Fibroblast of mammary gland (primary cell): ENCODE results near the gene KCNA2.

ENCODE experiments used
- DNase-seq: peaks from one replicate; pipeline ENCODE4 v3.0.0-alpha.2; 2010; ENCODE audit warnings: low read depth
- H3K4me3 ChIP-seq: 2 replicates; pipeline ENCODE4 v1.5.1; 2011; ENCODE audit warnings: low read depth, mild to moderate bottlenecking, low read length, moderate library complexity; ENCODE audit not compliant: control insufficient read depth
- TF ChIP-seq, protein P1 (sequence below): conservative IDR thresholded peaks from 2 replicates; pipeline ENCODE4 v1.5.1; 2011; ENCODE audit warnings: low read depth, low read length, inconsistent platforms; ENCODE audit not compliant: control insufficient read depth, insufficient read depth

The KCNA2 gene

DNA sequence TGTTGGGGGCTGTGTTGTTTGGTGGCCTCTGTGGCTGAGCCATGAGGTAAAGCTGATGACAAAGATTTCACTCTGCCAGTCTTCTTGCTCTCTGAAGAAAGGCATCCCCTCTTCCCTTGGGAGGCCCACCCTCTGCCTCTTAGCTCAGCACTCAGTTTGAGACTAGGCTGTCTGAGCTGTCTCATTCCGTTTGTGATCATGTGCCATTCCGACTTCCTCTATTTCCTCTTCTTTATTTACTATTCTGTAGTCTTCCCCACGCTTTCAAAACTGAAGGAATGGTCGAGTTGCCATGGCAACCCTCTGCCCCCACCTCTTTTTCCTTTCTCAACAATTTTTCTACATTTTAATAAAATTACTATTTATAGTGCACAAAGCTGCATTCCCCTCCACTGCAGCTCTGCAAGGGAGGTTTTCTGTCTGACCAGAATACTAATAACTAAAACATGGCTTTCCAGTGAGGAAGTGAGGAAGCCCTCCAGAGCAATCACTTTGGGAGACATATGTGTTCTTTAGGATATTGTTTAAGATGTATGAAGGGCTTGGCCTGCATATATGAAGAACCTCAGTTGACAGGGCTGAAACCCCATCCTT is 37.8 kb upstream of the KCNA2 start:
- DNase-seq = no peak
- H3K4me3 ChIP-seq = no peak overlapping the region
- TF ChIP-seq, protein P1, sequence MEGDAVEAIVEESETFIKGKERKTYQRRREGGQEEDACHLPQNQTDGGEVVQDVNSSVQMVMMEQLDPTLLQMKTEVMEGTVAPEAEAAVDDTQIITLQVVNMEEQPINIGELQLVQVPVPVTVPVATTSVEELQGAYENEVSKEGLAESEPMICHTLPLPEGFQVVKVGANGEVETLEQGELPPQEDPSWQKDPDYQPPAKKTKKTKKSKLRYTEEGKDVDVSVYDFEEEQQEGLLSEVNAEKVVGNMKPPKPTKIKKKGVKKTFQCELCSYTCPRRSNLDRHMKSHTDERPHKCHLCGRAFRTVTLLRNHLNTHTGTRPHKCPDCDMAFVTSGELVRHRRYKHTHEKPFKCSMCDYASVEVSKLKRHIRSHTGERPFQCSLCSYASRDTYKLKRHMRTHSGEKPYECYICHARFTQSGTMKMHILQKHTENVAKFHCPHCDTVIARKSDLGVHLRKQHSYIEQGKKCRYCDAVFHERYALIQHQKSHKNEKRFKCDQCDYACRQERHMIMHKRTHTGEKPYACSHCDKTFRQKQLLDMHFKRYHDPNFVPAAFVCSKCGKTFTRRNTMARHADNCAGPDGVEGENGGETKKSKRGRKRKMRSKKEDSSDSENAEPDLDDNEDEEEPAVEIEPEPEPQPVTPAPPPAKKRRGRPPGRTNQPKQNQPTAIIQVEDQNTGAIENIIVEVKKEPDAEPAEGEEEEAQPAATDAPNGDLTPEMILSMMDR = no peak

DNA sequence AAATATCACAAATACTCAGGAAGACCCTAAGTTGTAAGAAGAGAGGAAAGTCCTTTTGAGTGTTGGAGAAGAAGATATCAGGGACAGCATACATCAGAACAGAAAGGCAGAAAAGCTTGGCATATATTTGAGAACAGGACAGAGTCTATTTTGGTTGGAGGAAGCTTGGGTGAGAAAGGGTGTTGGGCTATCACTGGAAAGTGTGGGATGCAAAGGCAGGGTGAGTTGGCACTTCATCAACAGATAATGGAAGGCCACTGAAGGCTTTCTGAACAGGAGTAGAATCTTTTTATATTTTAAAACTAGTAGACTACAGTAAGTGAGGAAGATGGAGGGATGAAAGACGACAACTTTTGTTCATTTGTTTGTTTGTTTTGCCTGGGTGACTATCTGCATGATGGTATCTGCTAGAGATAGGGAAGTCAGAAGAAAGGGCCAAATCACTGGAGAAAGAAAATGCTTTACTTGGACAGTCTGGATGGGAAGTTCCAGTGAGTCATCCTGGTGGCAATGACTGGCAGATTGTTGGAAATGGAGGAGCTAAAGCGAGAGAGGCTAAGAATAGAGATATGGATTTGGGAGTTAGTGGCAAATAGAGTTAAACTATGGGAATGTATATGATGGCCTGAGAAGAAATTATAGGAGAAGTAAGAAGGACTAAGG is 33.7 kb upstream of the KCNA2 start:
- TF ChIP-seq, protein P1 = no peak
- no peak overlapping the region for H3K4me3 ChIP-seq
- DNase-seq = peak; percentile 19

DNA sequence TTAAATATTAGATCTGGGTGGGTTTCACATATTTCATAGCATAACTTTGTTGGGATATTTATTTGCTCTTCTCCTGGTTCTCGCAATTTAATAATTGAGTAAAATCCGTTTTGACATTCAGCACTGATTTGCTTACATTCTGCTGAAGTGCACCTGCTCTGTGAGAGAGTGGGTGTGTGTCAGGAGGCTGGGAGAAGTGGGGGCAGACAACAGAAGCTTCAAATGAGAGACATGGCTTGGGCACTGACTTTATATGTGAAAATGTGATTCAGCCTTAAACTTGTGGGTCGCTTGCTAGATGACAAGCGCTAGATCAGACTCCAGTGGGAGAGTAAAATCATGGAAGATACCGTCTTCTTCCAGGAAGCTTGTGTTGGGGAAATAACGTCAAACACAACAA is 32.4 kb upstream of the KCNA2 start:
- DNase-seq = no peak
- H3K4me3 ChIP-seq = no peak overlapping the region
- TF ChIP-seq, protein P1 = no peak

DNA sequence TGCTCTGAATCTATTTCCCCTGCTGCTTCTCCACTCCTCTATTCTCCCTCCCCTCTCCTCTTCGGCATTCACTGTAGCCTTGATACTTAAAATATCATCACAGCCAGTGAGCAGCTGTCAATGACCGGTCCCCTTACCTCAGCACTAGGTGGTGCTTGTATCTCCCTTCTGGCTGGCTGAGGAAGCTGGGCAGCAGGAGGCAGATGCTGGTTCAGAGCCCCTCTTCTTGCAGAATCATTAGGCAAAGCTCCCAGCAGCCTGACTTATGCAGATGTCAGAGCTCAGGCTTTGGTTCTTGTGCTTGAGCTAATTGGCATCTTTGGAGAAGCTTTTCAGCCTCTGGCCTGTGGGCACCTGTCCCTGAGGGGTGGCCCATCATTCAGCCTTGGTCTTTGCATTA is 31.9 kb upstream of the KCNA2 start:
- no peak overlapping the region for H3K4me3 ChIP-seq
- DNase-seq = no peak
- TF ChIP-seq, protein P1 = no peak

DNA sequence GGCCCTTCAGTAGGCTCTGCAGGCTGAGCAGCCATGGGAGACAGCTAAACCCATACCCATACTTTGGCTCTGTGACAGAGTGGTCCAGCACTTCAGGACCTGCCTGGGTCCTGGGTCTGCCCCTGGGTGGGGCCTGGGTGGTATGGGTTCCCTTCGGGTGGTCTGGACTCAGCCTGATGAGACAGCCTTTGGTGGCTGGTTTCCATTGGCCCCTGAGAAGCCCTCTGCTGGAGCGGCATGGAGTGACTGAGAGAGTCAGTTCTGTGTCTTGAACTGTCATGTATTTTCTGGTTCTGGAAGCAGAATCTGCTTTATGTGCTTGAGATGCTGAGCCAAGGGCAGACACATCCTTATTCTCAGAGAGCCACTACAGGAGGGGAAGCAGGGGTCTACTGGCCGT is 31.3 kb upstream of the KCNA2 start:
- TF ChIP-seq, protein P1 = no peak
- no peak for DNase-seq
- no peak overlapping the region for H3K4me3 ChIP-seq

DNA sequence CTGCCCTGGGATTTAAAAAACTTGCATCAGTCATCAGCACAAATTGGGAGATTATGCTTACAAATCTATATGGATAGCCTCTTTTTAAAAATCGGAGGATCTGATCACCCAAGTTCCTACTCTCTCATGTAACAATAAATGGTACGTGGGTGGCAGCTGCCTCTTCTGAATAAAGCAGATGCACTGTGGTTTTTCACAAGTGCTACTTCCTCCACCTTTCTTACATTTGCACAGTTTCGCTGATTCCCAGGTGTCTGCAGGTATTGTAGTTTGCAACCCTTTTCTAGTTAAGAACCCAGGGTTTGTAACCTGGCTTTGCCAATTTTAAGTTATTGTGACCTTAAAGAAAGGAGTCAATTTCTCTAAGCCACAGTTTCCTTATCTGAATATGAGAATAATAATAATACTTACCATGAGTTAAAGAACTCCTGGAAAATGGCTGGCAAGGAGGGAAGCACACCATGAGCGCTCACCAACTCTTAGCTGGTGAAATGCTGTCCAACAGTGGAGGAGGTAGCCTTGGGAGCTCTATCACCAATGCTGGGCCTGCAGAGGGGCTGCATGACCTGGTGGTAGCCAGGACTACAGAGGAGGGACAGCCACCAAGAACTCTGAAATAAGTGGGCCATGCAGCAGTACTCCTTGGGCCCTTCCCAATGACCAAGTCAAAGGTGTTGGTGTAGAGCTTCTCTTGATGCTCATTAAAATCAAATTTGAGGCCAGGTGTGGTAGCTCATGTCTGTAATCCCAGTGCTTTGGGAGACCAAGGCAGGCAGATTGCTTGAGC is 30.2 kb upstream of the KCNA2 start:
- no peak for DNase-seq
- H3K4me3 ChIP-seq = no peak overlapping the region
- TF ChIP-seq, protein P1 = no peak
